GM21723 (cell line): ENCODE data around the gene SCN2B.

Experiments used
- ATAC-seq: cut with Tn5 transposase; IDR thresholded peaks from one replicate; pipeline ENCODE4 v1.9.1; 2021; ENCODE audit warnings: mild to moderate bottlenecking, moderate library complexity; ENCODE audit not compliant: unreplicated experiment

SCN2B gene

GRCh38 chr11:118175031-118175992 lies 1.1 kb downstream of the SCN2B start:
- ATAC-seq: no peak

GRCh38 chr11:118174006-118174567 lies 2.4 kb downstream of the SCN2B start:
- no peak for ATAC-seq

DNA sequence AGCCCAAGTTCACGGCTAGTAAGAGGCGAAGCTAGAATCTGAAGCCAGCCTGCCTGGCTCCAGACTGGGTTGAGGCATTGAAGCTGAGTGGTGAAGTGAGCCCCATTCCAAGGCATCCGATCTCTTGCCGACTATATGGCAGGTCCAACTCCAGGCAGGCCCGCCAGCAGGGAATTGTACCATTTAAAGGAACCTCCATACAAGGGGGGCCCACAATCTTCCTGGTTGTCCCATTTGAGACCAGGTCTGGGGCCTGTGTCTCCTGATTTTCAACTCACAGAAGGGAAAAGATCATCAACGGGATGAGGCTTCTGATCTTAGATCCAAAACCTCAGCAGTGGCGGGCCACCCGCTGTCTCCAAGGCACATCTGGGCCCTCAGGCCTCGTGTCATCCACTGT lies 4.1 kb downstream of the SCN2B start:
- no peak for ATAC-seq

DNA sequence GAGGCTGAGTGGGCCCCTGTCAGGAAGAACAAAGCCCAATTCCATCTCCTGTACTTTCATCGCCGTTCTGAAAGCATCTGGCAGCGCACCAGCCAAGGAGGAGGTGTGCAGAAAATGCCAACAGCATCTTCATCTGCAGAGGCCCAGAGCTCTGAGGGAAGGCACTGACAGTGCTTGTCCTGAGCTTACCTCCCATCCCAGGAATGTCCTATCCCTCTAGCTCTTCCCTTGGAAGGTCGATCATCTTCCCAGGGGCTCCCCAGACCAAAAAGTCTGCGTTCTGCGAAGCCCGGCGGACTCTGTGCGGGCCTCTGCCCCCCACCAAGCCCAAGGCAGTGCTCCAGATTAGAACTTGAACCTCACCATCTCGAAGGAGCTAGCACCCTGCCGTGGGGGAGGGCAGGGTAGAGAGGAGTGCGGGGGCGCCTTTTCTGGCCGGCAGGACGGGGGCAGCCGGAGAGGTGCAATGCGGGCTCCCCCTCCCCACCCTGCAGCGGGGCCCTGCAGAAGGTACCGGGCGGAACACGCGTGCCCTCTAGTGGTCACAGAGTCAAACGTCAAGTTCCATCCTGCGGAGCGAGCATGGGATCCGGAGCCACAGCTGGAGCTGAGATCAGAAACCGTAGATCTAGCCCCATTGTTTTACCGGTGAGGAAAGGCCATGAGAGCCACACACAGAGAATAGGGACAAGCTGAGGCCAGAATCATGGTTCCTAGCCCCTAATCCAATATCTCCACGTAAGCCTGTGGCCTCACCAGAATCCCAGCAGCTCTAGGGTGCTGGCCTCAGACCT lies 5.0 kb downstream of the SCN2B start:
- ATAC-seq: no peak

- no peak for ATAC-seq
These were observed 5.6 kb downstream of the SCN2B start for GRCh38 chr11:118170882-118171268.

GRCh38 chr11:118170231-118170630 lies 6.2 kb downstream of the SCN2B start:
- no peak for ATAC-seq

GRCh38 chr11:118169300-118170140 lies 6.9 kb downstream of the SCN2B start:
- no peak for ATAC-seq

DNA sequence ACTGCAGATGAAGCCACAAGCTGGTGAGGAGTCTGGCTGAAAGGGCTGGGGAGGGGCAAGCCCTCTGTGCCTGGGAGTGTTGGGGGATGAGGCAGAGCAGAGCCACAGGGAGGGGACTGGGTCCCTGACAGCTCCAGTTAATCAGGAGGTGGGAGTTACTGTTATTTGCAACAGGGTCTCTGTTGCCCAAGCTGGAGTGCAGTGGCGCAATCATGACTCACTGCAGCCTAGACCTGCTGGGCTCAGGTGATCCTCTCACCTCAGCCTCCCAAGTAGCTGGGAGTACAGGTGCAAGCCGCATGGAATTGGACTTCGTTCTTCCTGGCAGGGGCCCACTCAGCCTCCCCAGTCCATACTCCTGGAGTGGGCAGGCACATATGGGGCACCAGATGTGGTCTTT lies 7.7 kb downstream of the SCN2B start:
- ATAC-seq: no peak

DNA sequence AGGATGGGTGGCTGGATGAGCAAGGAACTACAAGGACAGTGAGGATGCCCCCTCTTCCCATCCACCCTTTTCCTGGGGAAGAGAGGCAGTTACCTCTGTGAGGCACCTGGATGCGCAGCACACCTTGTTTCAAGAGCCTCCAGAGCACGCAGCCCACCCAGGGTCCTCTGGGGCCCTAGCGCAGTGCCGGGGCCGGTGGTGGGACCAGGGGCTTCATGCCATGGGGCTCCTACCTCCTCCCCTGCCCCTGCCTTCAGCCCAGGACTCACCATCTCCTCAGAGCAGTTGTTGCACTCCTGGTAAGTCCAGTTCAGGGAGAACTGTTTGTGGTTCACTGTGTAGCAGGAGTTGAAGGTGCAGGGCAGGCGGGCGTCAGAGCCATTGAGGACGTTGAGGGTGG lies 8.1 kb downstream of the SCN2B start:
- no peak for ATAC-seq

DNA sequence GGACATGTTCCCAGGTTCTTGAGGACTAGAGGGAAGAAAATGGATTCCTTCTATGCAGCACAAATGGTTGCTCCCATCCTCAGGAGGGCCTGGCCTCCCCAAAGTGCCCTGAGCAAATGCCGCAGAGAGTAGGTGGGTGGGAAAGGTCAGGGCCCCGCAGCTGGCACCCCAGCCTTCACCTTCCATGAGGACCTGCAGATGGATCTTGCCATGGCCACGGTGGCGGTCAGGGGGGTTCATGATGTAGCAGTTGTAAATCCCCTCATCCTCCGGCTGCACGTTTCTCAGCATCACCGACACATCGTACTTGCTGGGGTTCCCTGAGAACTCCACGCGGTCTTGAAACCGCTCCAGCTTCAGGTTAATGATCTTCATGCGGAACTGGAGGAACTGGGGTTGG lies 8.5 kb downstream of the SCN2B start:
- no peak for ATAC-seq

DNA sequence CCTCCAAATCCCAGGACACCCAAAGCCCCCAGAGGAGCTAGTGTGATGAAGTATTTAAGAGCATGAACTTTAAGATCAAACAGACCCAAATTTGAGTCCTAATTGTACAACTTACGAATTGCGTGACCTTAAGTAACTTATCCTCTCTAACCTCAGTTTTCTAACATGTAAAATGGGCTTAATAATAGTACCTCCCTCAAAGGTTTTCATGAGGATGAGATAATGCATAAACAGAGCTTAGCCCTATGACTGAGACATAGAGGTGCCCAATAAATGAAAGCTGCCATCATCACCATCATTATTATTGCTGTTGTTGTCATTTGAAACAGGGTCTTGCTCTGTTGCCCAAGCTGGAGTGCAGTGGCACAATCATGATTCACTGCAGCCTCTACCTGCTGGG lies 9.2 kb downstream of the SCN2B start:
- no peak for ATAC-seq

DNA sequence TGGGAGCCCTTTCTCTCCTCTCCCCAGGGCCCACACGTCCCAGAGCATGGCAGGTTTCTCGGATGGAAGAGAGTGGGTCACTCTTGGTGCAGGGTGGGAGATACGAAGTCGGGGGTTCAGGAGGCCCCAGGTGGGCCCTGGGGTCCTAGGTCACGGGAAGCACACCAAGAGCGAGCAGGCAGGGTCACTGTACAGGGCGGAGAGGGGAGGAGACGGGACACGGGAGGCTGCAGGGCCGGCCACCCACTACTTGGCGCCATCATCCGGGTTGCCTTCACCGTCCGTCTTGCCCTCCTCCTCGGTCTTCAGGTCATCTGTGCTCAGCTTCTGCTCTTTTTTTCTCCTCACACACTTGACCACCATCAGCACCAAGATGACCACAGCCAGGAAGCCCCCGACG lies 9.8 kb downstream of the SCN2B start:
- ATAC-seq: no peak

DNA sequence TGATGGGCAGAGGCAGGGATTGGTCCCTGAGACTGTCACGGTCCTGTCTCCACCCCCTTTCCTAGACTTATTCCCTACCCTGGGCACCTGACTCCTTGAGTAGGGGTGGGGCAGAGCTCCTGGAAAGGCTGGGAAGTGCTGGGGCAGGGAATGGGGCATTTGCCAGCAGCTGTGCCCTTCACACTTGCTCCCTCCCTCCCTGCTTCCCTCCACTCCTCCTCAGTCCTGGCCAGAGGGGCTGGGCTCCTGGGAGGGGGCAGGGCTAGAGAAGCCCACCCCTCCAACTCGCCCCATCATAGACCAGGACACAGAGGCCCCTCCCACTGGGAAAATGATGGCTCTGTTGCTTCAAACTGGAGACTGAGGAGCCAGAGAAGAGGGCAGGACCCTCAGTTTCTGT lies 11.6 kb downstream of the SCN2B start:
- no peak for ATAC-seq

GRCh38 chr11:118163494-118163893 lies 12.9 kb downstream of the SCN2B start:
- no peak for ATAC-seq

- no peak for ATAC-seq
These were observed 13.6 kb downstream of the SCN2B start for GRCh38 chr11:118162846-118163245.

GRCh38 chr11:118161786-118162185 lies 14.7 kb downstream of the SCN2B start:
- ATAC-seq: no peak

DNA sequence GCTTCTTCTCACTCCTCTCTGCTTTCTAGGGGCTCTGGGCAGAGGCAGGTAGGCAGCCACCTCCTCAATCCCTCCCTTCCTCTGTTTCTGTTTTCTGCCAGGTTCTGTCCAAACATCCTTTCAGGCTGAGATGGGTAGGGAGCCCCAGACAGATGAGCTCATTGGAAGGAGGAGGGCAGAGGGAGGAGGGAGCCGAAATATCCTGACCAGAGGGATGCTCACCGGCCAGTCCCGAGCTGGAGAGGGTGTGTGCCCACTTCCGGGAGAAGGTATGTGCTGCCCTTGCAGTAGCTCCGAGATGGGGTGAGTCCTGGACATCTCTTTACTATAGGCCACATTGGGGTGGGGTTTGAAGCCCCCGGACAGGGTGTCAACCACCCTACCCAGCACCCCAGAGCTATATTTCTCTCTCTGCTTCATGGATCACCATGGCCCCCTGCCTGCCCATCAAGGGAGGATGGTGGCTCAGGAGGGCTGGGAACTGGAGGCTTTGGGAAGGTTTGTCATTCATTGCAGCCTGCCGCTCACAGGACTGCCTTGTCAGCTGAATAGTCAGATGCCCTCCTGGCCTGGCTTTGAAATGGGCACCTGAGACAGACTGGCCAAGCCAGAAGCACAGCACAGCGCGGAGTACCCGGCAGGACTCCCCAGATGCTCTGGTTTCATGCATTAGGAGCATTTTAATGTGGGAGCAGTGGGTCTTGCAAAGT lies 19.1 kb downstream of the SCN2B start:
- no peak for ATAC-seq

DNA sequence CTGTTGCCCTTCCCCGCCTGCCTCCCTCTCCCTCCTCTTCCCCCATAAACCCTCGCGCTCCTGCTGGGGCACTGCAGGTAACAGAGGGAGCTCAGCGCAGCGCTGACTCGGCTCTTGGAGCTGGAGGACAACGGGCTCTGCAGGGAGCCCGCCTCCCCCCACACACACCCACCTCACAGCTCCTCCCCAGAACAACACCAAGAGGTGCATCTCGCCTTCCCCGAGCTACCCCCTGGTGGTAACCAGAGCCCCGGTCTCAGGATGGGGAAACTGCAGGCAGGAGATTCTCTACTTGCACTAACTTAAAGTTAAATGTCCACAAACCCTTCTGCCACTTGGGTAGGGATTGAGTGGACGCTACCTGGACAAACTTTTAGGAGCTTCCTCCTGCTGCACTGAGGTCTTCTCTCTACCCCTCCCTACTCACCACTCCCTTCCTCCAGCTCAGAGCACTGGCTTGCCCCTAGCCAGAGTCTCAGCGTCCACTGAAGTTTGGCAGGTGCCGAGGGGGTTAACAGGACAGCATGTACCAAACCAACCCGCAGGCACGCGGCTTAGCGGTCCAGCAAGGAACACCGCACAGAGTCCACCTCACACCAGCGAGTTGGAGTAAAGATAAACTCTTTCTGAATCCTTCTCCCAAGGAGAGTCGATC lies 19.8 kb downstream of the SCN2B start:
- no peak for ATAC-seq

DNA sequence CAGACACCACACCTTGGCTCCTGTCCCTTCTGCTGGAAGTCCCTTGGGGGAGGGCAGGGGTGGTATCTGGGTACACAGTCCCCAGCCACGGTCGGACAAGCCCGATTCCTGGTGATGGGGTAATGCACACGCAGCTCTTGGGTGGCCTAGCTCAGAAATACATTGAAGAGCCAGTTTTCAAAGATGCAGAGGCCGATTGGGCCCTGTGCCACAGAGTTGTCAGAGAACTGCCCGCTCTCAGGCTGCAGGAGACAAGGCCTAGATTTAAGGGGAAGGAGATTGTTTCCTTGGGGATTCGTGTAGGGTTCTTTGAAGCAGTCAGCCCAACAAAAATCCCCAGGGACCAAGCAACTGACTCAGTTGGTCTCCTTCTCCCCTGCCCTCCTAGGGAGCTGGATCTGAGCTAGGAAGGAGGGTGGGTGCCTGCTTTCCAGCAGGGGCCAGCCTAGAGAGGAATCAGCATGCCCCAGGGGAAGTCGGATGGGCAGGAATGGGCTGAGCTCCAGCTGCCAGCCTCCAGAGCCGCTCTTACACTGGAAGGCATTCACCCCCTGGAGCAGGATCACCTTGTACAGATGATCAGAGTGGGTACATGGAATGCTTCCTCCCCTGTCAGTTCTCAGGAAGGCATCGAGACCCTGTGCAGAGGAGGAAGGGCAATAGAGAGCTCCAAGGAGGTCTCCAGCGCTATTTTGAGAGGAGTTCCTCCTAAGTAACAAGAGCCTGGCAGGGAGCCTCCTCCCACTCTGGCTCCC lies 20.5 kb downstream of the SCN2B start:
- ATAC-seq: no peak
